Progenitor cell of endocrine pancreas (in vitro differentiated cells): ENCODE measurements around the gene EIF4ENIF1. TPM values are rescaled to one million over a fixed set of nuclear protein-coding genes. Genes with fewer than 3 reads are reported as not detected.

Source experiments
- DNase-seq: peaks from one replicate; pipeline ENCODE4 v3.0.0; 2021; ENCODE audit warnings: low spot score; ENCODE audit not compliant: unreplicated experiment
- H3K27ac Mint-ChIP-seq: 2 replicates; pipeline ENCODE4 v1.8.0; 2021; ENCODE audit warnings: mild to moderate bottlenecking, moderate library complexity, mixed read lengths
- H3K27me3 Mint-ChIP-seq: 2 replicates; pipeline ENCODE4 v1.8.0; 2021; ENCODE audit warnings: mixed read lengths
- H3K36me3 Mint-ChIP-seq: 2 replicates; pipeline ENCODE4 v1.8.0; 2022; ENCODE audit warnings: mixed read lengths; ENCODE audit not compliant: insufficient read depth
- H3K4me1 Mint-ChIP-seq: 2 replicates; pipeline ENCODE4 v1.8.0; 2021; ENCODE audit warnings: low read depth, mixed read lengths
- H3K4me3 Mint-ChIP-seq: 2 replicates; pipeline ENCODE4 v1.8.0; 2021; ENCODE audit warnings: low read depth, mild to moderate bottlenecking, moderate library complexity, mixed read lengths
- H3K9me3 Mint-ChIP-seq: 2 replicates; pipeline ENCODE4 v1.8.0; 2021; ENCODE audit warnings: low read depth, mixed read lengths
- CTCF ChIP-seq: fragments of 200-600 bp; sonication (generic); IDR thresholded peaks from one replicate; pipeline ENCODE4 v1.5.0; 2021; ENCODE audit warnings: antibody characterized with exemption, mild to moderate bottlenecking; ENCODE audit not compliant: unreplicated experiment
- total RNA-seq: library from RNA; stranded (reverse); gene quantifications from 2 replicates; pipeline ENCODE4 v1.2.1, GENCODE V29; 2021

Gene EIF4ENIF1
- total RNA-seq, 1 donor from 2014 or later = 46.5 TPM

GRCh38 chr22:31504282-31504681, 14.6 kb upstream of the EIF4ENIF1 start:
- no peaks in the 10 kb centered on the region for H3K27me3 Mint-ChIP-seq
- no peak for TF ChIP-seq CTCF
- H3K36me3 Mint-ChIP-seq = peaks cover 12% of the 10 kb centered on the region
- H3K27ac Mint-ChIP-seq = no peak overlapping the region
- no peak overlapping the region for H3K4me3 Mint-ChIP-seq
- H3K9me3 Mint-ChIP-seq = peaks cover 7% of the 10 kb centered on the region
- H3K4me1 Mint-ChIP-seq = peaks cover 2% of the 10 kb centered on the region
- DNase-seq = no peak

GRCh38 chr22:31503211-31503964, 13.7 kb upstream of the EIF4ENIF1 start:
- Mint-ChIP-seq H3K27ac (no peak overlapping the region), H3K27me3 (no peaks in the 10 kb centered on the region), H3K36me3 (peaks cover 9% of the 10 kb centered on the region), H3K9me3 (peaks cover 7% of the 10 kb centered on the region), H3K4me3 (no peak overlapping the region), H3K4me1 (peaks cover 2% of the 10 kb centered on the region)
- no peak for TF ChIP-seq CTCF
- DNase-seq = no peak

GRCh38 chr22:31501738-31502137, 12.1 kb upstream of the EIF4ENIF1 start:
- TF ChIP-seq CTCF = no peak
- no peak overlapping the region for H3K27ac Mint-ChIP-seq
- no peak overlapping the region for H3K4me3 Mint-ChIP-seq
- H3K36me3 Mint-ChIP-seq = peaks cover 2% of the 10 kb centered on the region
- peaks cover 2% of the 10 kb centered on the region for H3K4me1 Mint-ChIP-seq
- no peak for DNase-seq
- H3K9me3 Mint-ChIP-seq = no peaks in the 10 kb centered on the region
- H3K27me3 Mint-ChIP-seq = no peaks in the 10 kb centered on the region

GRCh38 chr22:31497148-31497938, 7.7 kb upstream of the EIF4ENIF1 start:
- TF ChIP-seq CTCF = no peak
- Mint-ChIP-seq H3K27me3 (no peaks in the 10 kb centered on the region), H3K4me3 (peak overlapping the region; percentile 87), H3K9me3 (no peaks in the 10 kb centered on the region), H3K27ac (peak overlapping the region; percentile 91), H3K4me1 (peaks cover 1% of the 10 kb centered on the region), H3K36me3 (peaks cover 2% of the 10 kb centered on the region)
- no peak for DNase-seq

GRCh38 chr22:31496735-31497146, 7.1 kb upstream of the EIF4ENIF1 start:
- DNase-seq = peak; percentile 9
- Mint-ChIP-seq H3K27me3 (no peaks in the 10 kb centered on the region), H3K36me3 (peaks cover under 1% of the 10 kb centered on the region), H3K27ac (peak overlapping the region; percentile 91), H3K9me3 (no peaks in the 10 kb centered on the region), H3K4me1 (peaks cover 1% of the 10 kb centered on the region), H3K4me3 (peak overlapping the region; percentile 87)
- no peak for TF ChIP-seq CTCF
